ENCODE data around the gene FAM13B.

DNA sequence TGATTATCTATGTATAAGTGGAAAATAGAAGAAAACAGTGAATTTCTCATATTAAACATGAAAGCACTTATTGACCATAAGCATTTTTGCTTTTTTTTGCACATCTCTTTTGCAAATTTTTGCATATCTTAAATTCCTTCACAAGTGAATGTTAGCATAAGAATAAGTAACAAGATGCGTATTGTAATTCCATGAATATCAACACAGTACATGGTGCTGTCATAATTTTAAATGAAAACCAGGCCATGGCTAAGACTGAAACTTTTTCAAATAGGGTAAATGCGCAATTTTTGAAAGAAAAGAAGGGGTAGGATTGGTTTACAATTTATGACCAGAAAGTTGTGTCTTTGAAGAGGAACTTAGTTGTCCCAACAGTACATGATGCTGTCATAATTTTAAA, 17.0 kb downstream of the FAM13B start:
- TF ChIP-seq, protein P1, sequence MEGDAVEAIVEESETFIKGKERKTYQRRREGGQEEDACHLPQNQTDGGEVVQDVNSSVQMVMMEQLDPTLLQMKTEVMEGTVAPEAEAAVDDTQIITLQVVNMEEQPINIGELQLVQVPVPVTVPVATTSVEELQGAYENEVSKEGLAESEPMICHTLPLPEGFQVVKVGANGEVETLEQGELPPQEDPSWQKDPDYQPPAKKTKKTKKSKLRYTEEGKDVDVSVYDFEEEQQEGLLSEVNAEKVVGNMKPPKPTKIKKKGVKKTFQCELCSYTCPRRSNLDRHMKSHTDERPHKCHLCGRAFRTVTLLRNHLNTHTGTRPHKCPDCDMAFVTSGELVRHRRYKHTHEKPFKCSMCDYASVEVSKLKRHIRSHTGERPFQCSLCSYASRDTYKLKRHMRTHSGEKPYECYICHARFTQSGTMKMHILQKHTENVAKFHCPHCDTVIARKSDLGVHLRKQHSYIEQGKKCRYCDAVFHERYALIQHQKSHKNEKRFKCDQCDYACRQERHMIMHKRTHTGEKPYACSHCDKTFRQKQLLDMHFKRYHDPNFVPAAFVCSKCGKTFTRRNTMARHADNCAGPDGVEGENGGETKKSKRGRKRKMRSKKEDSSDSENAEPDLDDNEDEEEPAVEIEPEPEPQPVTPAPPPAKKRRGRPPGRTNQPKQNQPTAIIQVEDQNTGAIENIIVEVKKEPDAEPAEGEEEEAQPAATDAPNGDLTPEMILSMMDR (IDR thresholded peaks at IDR 0.05; ENCODE audit: insufficient read depth, low read length, poor library complexity, severe bottlenecking), result no peak
- TF ChIP-seq EZH2phosphoT487 (conservative IDR thresholded peaks at IDR 0.05; ENCODE audit: low read length), result no peak

Data from SU-DHL-6 (cell line).